GM12878 (cell line): ENCODE data around the gene CCNL1. TPM values are rescaled to one million over a fixed set of nuclear protein-coding genes. Genes with fewer than 3 reads are reported as not detected.

Experiments used
- ATAC-seq: fragments of 200-7000 bp; cut with Tn5 transposase; 3 replicates; pipeline ENCODE4 v1.9.1; 2020; ENCODE audit warnings: mild to moderate bottlenecking, moderate library complexity
- BruUV-seq: library from RNA; stranded (reverse); fragments of 400-500 nt; replicated peaks from 2 replicates; lab custom pipeline; 2021; lab: Mats Ljungman, UMichigan
- CTCF ChIA-PET: fragments of 300-600 bp; sonication (Branson Sonifier 250); formaldehyde crosslinking; extraction: SDS; loops from one replicate; lab custom pipeline; 2021; ENCODE audit warnings: inconsistent platforms; lab: Yijun Ruan, JAX
- POLR2A ChIA-PET: fragments of 350-600 bp; formaldehyde crosslinking; extraction: SDS; loops from one replicate; lab custom pipeline; 2021; ENCODE audit warnings: inconsistent platforms; lab: Charles Lee
- RAD21 ChIA-PET: fragments of 300-600 bp; sonication (Branson Sonifier 250); formaldehyde crosslinking; loops from one replicate; lab custom pipeline; 2023; ENCODE audit warnings: antibody characterized with exemption; ENCODE audit not compliant: unreplicated experiment; lab: Charles Lee
- SMC1A ChIA-PET: fragments of 300-600 bp; sonication (Branson Sonifier 250); formaldehyde crosslinking; loops from one replicate; lab custom pipeline; 2023; ENCODE audit not compliant: unreplicated experiment, uncharacterized antibody; lab: Charles Lee
- DNase-seq: peaks from one replicate; pipeline ENCODE4 v3.0.0-alpha.2; 2011; ENCODE audit warnings: low read depth, low spot score
- FAIRE-seq: peaks from 3 replicates; lab custom pipeline; 2011; peaks lifted over from hg19 to GRCh38; lab: Jason Lieb, UNC
- H2AFZ ChIP-seq: 2 replicates; pipeline ENCODE4 v1.6.0; 2011; ENCODE audit warnings: low read depth, low read length, control low read depth; ENCODE audit not compliant: control insufficient read depth
- H3K27ac ChIP-seq: 2 replicates; pipeline ENCODE4 v1.5.1; 2011; ENCODE audit warnings: control low read depth; ENCODE audit not compliant: control insufficient read depth, insufficient read depth
- H3K27me3 ChIP-seq, 2 experiments: replicated peaks in 1 of 2; 2 replicates each; pipeline versions ENCODE4 v1.6.0 to v1.6.1; 2011; ENCODE audit warnings: low read length in 1 of 2; ENCODE audit not compliant: control insufficient read depth in 2 of 2, insufficient read depth in 2 of 2
- H3K36me3 ChIP-seq, 2 experiments: 2 replicates each; pipeline ENCODE4 v1.5.1; 2011; ENCODE audit warnings: low read length in 1 of 2; ENCODE audit not compliant: control insufficient read depth in 2 of 2, insufficient read depth in 2 of 2
- H3K4me1 ChIP-seq: 2 replicates; pipeline ENCODE4 v1.6.1; 2011; ENCODE audit warnings: mild to moderate bottlenecking, low read length, moderate library complexity, mixed read lengths; ENCODE audit not compliant: control insufficient read depth, insufficient read depth
- H3K4me2 ChIP-seq: 2 replicates; pipeline ENCODE4 v1.6.0; 2011; ENCODE audit warnings: control low read depth; ENCODE audit not compliant: control insufficient read depth, insufficient read depth
- H3K4me3 ChIP-seq: fragments of 200-600 bp; sonication (generic); 2 replicates; pipeline ENCODE4 v1.5.1; 2016
- H3K79me2 ChIP-seq: 2 replicates; pipeline ENCODE4 v1.6.0; 2011; ENCODE audit warnings: low read length; ENCODE audit not compliant: control insufficient read depth, insufficient read depth
- H3K9ac ChIP-seq: 2 replicates; pipeline ENCODE4 v1.8.0; 2011; ENCODE audit warnings: low read length, control low read depth, mixed read lengths; ENCODE audit not compliant: control insufficient read depth, insufficient read depth
- H3K9me3 ChIP-seq: replicated peaks from 3 replicates; pipeline ENCODE4 v1.5.1; 2011; ENCODE audit warnings: mild to moderate bottlenecking, low read length; ENCODE audit not compliant: control insufficient read depth, insufficient read depth
- H4K20me1 ChIP-seq: 2 replicates; pipeline ENCODE4 v1.6.0; 2011; ENCODE audit not compliant: control insufficient read depth, insufficient read depth
- CBFB ChIP-seq: IDR thresholded peaks from 2 replicates; pipeline ENCODE4 v1.6.1; 2016; ENCODE audit warnings: antibody characterized with exemption, low read depth
- CBX3 ChIP-seq: fragments of 200-600 bp; sonication (generic); IDR thresholded peaks from 2 replicates; pipeline ENCODE4 v1.6.1; 2016; ENCODE audit warnings: low read depth, borderline replicate concordance
- CREB1 ChIP-seq: IDR thresholded peaks from 2 replicates; pipeline ENCODE4 v1.6.1; 2012; ENCODE audit warnings: low read depth, mild to moderate bottlenecking, inconsistent platforms
- EP300 ChIP-seq, 2 experiments: fragments of 150-350 bp in 1 of 2; IDR thresholded peaks; 2 replicates each; pipeline ENCODE4 v1.6.1; 2011 to 2012; ENCODE audit warnings: low read depth in 2 of 2, low read length in 2 of 2, borderline replicate concordance in 1 of 2, improper control_type of control experiment in 1 of 2, inconsistent platforms in 1 of 2; ENCODE audit not compliant: control insufficient read depth in 1 of 2
- FOS ChIP-seq: IDR thresholded peaks from 3 replicates; pipeline ENCODE4 v1.6.1; 2011; ENCODE audit warnings: borderline replicate concordance; ENCODE audit not compliant: insufficient read length; ENCODE audit errors: extremely low read depth
- MXI1 ChIP-seq: fragments of 150-350 bp; IDR thresholded peaks from 2 replicates; pipeline ENCODE4 v1.6.1; 2011; ENCODE audit warnings: low read depth, mild to moderate bottlenecking, inconsistent platforms, low read length, improper control_type of control experiment
- SMAD5 ChIP-seq: IDR thresholded peaks from 2 replicates; pipeline ENCODE4 v1.6.1; 2016; ENCODE audit warnings: antibody characterized with exemption, low read depth
- SREBF1 ChIP-seq: IDR thresholded peaks from 2 replicates; pipeline ENCODE4 v1.6.1; 2012; ENCODE audit warnings: mild to moderate bottlenecking, low read length
- SREBF2 ChIP-seq: IDR thresholded peaks from 2 replicates; pipeline ENCODE4 v1.6.1; 2012; ENCODE audit warnings: mild to moderate bottlenecking, low read length
- ZSCAN29 ChIP-seq: fragments of 450-650 bp; IDR thresholded peaks from 2 replicates; pipeline ENCODE4 v1.6.1; 2017; ENCODE audit warnings: mild to moderate bottlenecking, moderate library complexity
- WGBS: methylation state at CpG from one replicate; pipeline ENCODE4 v1.1.6; 2016; ENCODE audit warnings: low lambda C conversion rate; ENCODE audit not compliant: insufficient replicate concordance, insufficient coverage; ENCODE audit errors: missing lambda C conversion rate; 5-methylcytosine and 5-hydroxymethylcytosine counted together
- in situ Hi-C: fragments of 300-500 bp; cut with MboI; formaldehyde crosslinking; loops from 9 replicates; pipeline ENCODE4 v1.14.3; 2018; ENCODE audit warnings: mixed read lengths
- intact Hi-C: fragments of 100-400 bp; cut with micrococcal nuclease; formaldehyde crosslinking; loops from one replicate; pipeline ENCODE4 v1.14.2; 2022; ENCODE audit not compliant: unreplicated experiment
- polyA plus RNA-seq, 11 experiments: library from polyadenylated mRNA; depleted of rRNA in 4 of 11; unstranded in 6 of 11; stranded (reverse) in 5 of 11; fragments of >200 nt; fragmentation: Nextera tagmentation in 4 of 11; fragmentation: Illumina TruSeq in 1 of 11; extraction: Ambion mirVana in 4 of 11; extraction: Trizol in 1 of 11; gene quantifications; 1 replicate in 1 of 11; 2 replicates in 10 of 11; pipeline versions ENCODE4 v1.2.1 to v1.2.3, GENCODE V29; 2011 to 2016; ENCODE audit warnings: inconsistent platforms in 2 of 11, missing spikeins in 2 of 11, low read depth in 1 of 11
- total RNA-seq, 4 experiments: library from RNA; depleted of rRNA in 3 of 4; stranded (reverse); fragments of >200 nt in 3 of 4; fragmentation: Illumina TruSeq in 1 of 4; extraction: Trizol in 1 of 4; gene quantifications; 2 replicates each; pipeline versions ENCODE4 v1.2.1 to v1.2.3, GENCODE V29; 2013 to 2021
- TF ChIP-seq, protein P1 (sequence below): fragments of 450-650 bp; IDR thresholded peaks from 2 replicates; pipeline ENCODE4 v1.6.1; 2016; ENCODE audit warnings: mild to moderate bottlenecking
- TF ChIP-seq, protein P2 (sequence below): fragments of 450-650 bp; IDR thresholded peaks from 2 replicates; pipeline ENCODE4 v1.6.1; 2017; ENCODE audit warnings: mild to moderate bottlenecking, moderate library complexity
- TF ChIP-seq, protein P3 (sequence below): IDR thresholded peaks from 2 replicates; pipeline ENCODE4 v1.6.1; 2012; ENCODE audit warnings: low read depth, low read length, improper control_type of control experiment
- TF ChIP-seq, protein P4 (sequence below): fragments of 150-350 bp; IDR thresholded peaks from 2 replicates; pipeline ENCODE4 v1.6.1; 2016; ENCODE audit warnings: low read depth, low read length

The CCNL1 gene
- total and polyA plus RNA-seq, 10 of the 15 experiments (the other 5 are each of a cell fraction or from before 2014, with no cell fraction given) = 22.2 to 174 (median 115) TPM

DNA sequence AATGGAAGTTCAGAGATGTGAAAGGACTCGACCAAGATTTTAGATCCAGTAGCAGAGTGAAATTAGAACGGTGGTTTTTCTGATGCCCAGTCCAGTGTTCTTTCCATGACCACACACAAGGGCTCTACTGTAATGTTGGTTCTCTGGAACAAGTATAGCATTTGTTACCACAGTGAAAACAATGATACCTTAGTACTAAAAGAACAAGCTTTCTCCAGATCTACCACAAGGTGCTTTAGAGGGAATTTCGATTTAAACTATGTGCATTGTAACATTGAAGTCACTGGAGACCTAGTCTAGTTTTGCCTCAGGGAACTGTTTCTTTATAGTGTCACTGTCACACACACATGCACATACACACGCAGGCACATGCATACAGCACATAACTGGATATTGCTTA, 12.8 kb upstream of the CCNL1 start (continued):
- TF ChIP-seq FOS (no peak), CBX3 (no peak), SREBF1 (no peak)
- TF ChIP-seq, protein P1, sequence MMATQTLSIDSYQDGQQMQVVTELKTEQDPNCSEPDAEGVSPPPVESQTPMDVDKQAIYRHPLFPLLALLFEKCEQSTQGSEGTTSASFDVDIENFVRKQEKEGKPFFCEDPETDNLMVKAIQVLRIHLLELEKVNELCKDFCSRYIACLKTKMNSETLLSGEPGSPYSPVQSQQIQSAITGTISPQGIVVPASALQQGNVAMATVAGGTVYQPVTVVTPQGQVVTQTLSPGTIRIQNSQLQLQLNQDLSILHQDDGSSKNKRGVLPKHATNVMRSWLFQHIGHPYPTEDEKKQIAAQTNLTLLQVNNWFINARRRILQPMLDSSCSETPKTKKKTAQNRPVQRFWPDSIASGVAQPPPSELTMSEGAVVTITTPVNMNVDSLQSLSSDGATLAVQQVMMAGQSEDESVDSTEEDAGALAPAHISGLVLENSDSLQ = no peak

DNA sequence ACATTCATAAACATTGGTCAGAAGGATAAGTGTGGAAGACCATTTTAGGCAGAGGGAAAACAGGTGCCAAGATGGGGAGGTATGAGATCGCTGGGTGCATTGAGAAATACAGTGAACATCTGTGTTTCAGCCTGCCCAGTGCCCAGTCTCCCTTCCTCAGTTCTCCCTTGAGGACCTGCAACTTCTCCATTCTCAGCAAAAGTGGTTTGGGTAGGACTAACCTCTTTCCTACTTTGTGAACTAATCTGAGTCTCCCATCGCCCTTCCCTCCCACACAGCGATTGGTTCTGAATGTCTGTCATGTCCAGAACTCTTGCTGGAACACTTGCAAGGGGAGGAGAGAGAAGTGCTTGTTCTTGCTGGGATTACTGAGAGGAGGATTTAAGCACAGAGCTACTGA, 10.9 kb upstream of the CCNL1 start:
- no peaks in the 10 kb centered on the region for H4K20me1 ChIP-seq
- peaks cover 8% of the 10 kb centered on the region for H3K79me2 ChIP-seq
- WGBS = 42% methylated on average over 3 of the region's 3 CpGs
- no peaks in the 10 kb centered on the region; the same call in 2 of the 3 replicates for H3K9me3 ChIP-seq
- intact Hi-C loops = no loop called here
- no TSS peak for BruUV-seq
- no peak overlapping the region for H2AFZ ChIP-seq
- ChIA-PET RAD21 (interaction anchor here (1.5 kb wide), 1 partner anchor 10 kb away, joined by 7 read pairs; no protein-coding TSS in a partner anchor), CTCF (interaction anchor here (0.7 to 8.1 kb wide), 3 partner anchors 9 to 55 kb away, joined by 3 to 104 read pairs (median 6); partner anchors contain the start of gene CCNL1)
- DNase-seq (no peak), FAIRE-seq (no peak)
- no peak overlapping the region for H3K27ac ChIP-seq
- H3K4me2 ChIP-seq = no peak overlapping the region
- H3K36me3 ChIP-seq = no peaks in the 10 kb centered on the region
- no peak overlapping the region for H3K9ac ChIP-seq
- H3K4me3 ChIP-seq = no peak overlapping the region
- no peaks in the 10 kb centered on the region for H3K27me3 ChIP-seq
- peaks cover 4% of the 10 kb centered on the region; the same call in 1 of the 2 replicates for H3K4me1 ChIP-seq
- in situ Hi-C loops = no loop called here
- TF ChIP-seq EP300 (IDR thresholded peaks at IDR 0.05; ENCODE audit: borderline replicate concordance in 1 of 2, control insufficient read depth in 1 of 2, low read depth in 2 of 2, low read length in 2 of 2) (no peak), SREBF2 (no peak), ZSCAN29 (no peak), CBFB (no peak), CREB1 (no peak), SMAD5 (no peak), MXI1 (no peak)
- TF ChIP-seq, protein P2, sequence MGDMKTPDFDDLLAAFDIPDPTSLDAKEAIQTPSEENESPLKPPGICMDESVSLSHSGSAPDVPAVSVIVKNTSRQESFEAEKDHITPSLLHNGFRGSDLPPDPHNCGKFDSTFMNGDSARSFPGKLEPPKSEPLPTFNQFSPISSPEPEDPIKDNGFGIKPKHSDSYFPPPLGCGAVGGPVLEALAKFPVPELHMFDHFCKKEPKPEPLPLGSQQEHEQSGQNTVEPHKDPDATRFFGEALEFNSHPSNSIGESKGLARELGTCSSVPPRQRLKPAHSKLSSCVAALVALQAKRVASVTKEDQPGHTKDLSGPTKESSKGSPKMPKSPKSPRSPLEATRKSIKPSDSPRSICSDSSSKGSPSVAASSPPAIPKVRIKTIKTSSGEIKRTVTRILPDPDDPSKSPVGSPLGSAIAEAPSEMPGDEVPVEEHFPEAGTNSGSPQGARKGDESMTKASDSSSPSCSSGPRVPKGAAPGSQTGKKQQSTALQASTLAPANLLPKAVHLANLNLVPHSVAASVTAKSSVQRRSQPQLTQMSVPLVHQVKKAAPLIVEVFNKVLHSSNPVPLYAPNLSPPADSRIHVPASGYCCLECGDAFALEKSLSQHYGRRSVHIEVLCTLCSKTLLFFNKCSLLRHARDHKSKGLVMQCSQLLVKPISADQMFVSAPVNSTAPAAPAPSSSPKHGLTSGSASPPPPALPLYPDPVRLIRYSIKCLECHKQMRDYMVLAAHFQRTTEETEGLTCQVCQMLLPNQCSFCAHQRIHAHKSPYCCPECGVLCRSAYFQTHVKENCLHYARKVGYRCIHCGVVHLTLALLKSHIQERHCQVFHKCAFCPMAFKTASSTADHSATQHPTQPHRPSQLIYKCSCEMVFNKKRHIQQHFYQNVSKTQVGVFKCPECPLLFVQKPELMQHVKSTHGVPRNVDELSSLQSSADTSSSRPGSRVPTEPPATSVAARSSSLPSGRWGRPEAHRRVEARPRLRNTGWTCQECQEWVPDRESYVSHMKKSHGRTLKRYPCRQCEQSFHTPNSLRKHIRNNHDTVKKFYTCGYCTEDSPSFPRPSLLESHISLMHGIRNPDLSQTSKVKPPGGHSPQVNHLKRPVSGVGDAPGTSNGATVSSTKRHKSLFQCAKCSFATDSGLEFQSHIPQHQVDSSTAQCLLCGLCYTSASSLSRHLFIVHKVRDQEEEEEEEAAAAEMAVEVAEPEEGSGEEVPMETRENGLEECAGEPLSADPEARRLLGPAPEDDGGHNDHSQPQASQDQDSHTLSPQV = no peak
- TF ChIP-seq, protein P3, sequence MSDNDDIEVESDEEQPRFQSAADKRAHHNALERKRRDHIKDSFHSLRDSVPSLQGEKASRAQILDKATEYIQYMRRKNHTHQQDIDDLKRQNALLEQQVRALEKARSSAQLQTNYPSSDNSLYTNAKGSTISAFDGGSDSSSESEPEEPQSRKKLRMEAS = no peak
- TF ChIP-seq, protein P4, sequence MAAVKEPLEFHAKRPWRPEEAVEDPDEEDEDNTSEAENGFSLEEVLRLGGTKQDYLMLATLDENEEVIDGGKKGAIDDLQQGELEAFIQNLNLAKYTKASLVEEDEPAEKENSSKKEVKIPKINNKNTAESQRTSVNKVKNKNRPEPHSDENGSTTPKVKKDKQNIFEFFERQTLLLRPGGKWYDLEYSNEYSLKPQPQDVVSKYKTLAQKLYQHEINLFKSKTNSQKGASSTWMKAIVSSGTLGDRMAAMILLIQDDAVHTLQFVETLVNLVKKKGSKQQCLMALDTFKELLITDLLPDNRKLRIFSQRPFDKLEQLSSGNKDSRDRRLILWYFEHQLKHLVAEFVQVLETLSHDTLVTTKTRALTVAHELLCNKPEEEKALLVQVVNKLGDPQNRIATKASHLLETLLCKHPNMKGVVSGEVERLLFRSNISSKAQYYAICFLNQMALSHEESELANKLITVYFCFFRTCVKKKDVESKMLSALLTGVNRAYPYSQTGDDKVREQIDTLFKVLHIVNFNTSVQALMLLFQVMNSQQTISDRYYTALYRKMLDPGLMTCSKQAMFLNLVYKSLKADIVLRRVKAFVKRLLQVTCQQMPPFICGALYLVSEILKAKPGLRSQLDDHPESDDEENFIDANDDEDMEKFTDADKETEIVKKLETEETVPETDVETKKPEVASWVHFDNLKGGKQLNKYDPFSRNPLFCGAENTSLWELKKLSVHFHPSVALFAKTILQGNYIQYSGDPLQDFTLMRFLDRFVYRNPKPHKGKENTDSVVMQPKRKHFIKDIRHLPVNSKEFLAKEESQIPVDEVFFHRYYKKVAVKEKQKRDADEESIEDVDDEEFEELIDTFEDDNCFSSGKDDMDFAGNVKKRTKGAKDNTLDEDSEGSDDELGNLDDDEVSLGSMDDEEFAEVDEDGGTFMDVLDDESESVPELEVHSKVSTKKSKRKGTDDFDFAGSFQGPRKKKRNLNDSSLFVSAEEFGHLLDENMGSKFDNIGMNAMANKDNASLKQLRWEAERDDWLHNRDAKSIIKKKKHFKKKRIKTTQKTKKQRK = no peak
- TF ChIP-seq, all 136 proteins: peak for 0
- ATAC-seq = no peak
- SMC1A ChIA-PET = interaction anchor here (1.1 to 6.7 kb wide), 3 partner anchors 9 to 31 kb away, joined by 4 to 118 read pairs (median 5); partner anchors contain the start of gene CCNL1
- POLR2A ChIA-PET = interaction anchor here (1.5 kb wide), 1 partner anchor 11 kb away, joined by 15 read pairs; the partner anchor contains the start of gene CCNL1
